Measurements from ENCODE around the gene FOXO1. TPM values are rescaled to one million over a fixed set of nuclear protein-coding genes. Genes with fewer than 3 reads are reported as not detected.

The FOXO1 gene
- total RNA-seq, 2 experiments from 2014 or later = 29.2 to 42.1 TPM

DNA sequence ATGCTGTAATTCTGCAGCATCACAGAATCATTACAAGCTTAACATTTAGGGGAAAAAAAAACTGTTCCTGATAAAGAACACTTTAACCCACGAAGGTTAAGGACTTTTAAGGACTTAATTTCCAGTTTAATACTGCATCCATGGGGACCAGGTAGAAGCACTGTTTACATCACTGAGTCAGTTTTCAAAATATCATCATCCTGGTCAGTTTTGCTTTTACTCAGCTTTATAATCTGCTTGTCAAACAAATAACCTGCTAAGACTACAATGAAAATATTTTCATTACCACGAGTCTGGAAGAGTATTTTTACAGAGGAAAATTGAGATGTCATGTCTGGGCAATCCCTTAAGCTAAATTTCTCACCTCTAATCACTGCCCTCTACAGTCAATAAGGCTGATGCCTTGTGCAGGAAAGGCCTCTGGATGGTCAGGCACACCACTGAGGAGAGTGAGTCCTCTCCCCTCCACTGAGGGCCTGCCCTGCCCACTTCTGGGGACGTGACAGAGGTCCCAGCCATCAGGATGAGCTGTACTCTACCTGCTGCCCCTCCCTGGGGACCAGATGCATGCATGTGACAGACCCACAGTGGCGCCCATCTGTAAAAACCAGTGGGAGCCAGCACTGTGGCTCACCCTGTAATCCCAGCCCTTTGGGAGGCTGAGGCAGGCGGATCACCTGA lies 31.0 kb downstream of the FOXO1 start:
- no peaks in the 10 kb centered on the region for H3K9me3 ChIP-seq (ENCODE audit: low read length)
- ChIA-PET POLR2A (interaction anchor here (0.6 to 1.1 kb wide), 3 partner anchors 9 to 36 kb away, joined by 3 to 5 read pairs (median 3); no protein-coding TSS in a partner anchor), CTCF (ENCODE audit: unreplicated experiment) (interaction anchor here (0.5 to 0.6 kb wide), 2 partner anchors 32 to 563 kb away, joined by 3 to 5 read pairs; no protein-coding TSS in a partner anchor)
- no peak overlapping the region for H3K4me3 ChIP-seq (ENCODE audit: low read depth, low read length, poor library complexity, severe bottlenecking)
- H3K4me2 ChIP-seq (ENCODE audit: low read length) = no peak overlapping the region; the same call in 1 of the 2 replicates
- peaks cover 27% of the 10 kb centered on the region for H4K20me1 ChIP-seq (ENCODE audit: insufficient read depth, low read length)
- no peak overlapping the region for H3K27ac ChIP-seq (ENCODE audit: low read depth, low read length, poor library complexity, severe bottlenecking)
- H2AFZ ChIP-seq (ENCODE audit: low read length) = no peak overlapping the region
- intact Hi-C loops (cut with micrococcal nuclease; ENCODE audit: unreplicated experiment) = no loop called here
- no peak for DNase-seq (ENCODE audit: low spot score)
- peaks cover 62% of the 10 kb centered on the region for H3K4me1 ChIP-seq (ENCODE audit: insufficient read depth, low read length, poor library complexity, severe bottlenecking)
- peaks cover 51% of the 10 kb centered on the region for H3K36me3 ChIP-seq (ENCODE audit: insufficient read depth, low read length)
- TF ChIP-seq, protein P1, sequence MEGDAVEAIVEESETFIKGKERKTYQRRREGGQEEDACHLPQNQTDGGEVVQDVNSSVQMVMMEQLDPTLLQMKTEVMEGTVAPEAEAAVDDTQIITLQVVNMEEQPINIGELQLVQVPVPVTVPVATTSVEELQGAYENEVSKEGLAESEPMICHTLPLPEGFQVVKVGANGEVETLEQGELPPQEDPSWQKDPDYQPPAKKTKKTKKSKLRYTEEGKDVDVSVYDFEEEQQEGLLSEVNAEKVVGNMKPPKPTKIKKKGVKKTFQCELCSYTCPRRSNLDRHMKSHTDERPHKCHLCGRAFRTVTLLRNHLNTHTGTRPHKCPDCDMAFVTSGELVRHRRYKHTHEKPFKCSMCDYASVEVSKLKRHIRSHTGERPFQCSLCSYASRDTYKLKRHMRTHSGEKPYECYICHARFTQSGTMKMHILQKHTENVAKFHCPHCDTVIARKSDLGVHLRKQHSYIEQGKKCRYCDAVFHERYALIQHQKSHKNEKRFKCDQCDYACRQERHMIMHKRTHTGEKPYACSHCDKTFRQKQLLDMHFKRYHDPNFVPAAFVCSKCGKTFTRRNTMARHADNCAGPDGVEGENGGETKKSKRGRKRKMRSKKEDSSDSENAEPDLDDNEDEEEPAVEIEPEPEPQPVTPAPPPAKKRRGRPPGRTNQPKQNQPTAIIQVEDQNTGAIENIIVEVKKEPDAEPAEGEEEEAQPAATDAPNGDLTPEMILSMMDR (conservative IDR thresholded peaks at IDR 0.05; ENCODE audit: low read length) = 0 out of 2 replicates have a peak, but pooled peaks have one; percentile 22
- TF ChIP-seq EZH2phosphoT487 (IDR thresholded peaks at IDR 0.05; ENCODE audit: borderline replicate concordance, low read depth, low read length) = no peak
- no peaks in the 10 kb centered on the region for H3K9me2 ChIP-seq (ENCODE audit: insufficient read depth, low read length)
- BruUV-seq (replicated peaks) = no TSS peak
- H3K79me2 ChIP-seq (ENCODE audit: insufficient read depth, low read depth, low read length) = peaks cover 100% of the 10 kb centered on the region

DNA sequence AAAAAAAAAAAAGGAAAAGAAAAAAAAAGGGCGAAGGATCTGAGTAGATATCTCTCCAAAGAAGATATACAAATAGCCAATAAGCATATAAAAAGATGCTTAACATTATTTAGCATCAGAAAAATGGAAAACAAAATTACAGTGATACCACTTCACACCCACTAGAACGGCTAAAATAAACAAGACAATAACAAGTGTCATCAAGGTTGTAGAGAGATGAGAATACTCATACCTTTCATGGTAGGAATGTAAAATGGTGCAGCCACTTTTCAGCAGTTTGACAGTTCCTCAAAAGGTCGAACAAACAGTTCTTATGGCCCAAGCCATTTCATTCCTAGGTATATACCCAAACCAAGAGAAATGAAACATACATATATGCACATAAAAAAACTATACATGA lies 33.5 kb downstream of the FOXO1 start:
- no peaks in the 10 kb centered on the region for H3K9me2 ChIP-seq (ENCODE audit: insufficient read depth, low read length)
- POLR2A ChIA-PET = interaction anchor here (0.6 to 3.6 kb wide), 4 partner anchors 11 to 244 kb away, joined by 4 to 19 read pairs (median 5); no protein-coding TSS in a partner anchor
- TF ChIP-seq EZH2phosphoT487 (IDR thresholded peaks at IDR 0.05; ENCODE audit: borderline replicate concordance, low read depth, low read length) = no peak
- TF ChIP-seq, protein P1 (conservative IDR thresholded peaks at IDR 0.05; ENCODE audit: low read length) = no peak
- CTCF ChIA-PET (ENCODE audit: unreplicated experiment) = no interaction called here
- H3K4me1 ChIP-seq (ENCODE audit: insufficient read depth, low read length, poor library complexity, severe bottlenecking) = peaks cover 64% of the 10 kb centered on the region
- H3K27ac ChIP-seq (ENCODE audit: low read depth, low read length, poor library complexity, severe bottlenecking) = no peak overlapping the region
- no peaks in the 10 kb centered on the region for H3K9me3 ChIP-seq (ENCODE audit: low read length)
- H3K36me3 ChIP-seq (ENCODE audit: insufficient read depth, low read length) = peaks cover 47% of the 10 kb centered on the region
- no peak overlapping the region for H3K4me2 ChIP-seq (ENCODE audit: low read length)
- H4K20me1 ChIP-seq (ENCODE audit: insufficient read depth, low read length) = peaks cover 32% of the 10 kb centered on the region
- H3K4me3 ChIP-seq (ENCODE audit: low read depth, low read length, poor library complexity, severe bottlenecking) = no peak overlapping the region
- DNase-seq (ENCODE audit: low spot score) = no peak
- intact Hi-C loops (cut with micrococcal nuclease; ENCODE audit: unreplicated experiment) = no loop called here
- H3K79me2 ChIP-seq (ENCODE audit: insufficient read depth, low read depth, low read length) = peaks cover 100% of the 10 kb centered on the region
- BruUV-seq (replicated peaks) = no TSS peak
- no peak overlapping the region for H2AFZ ChIP-seq (ENCODE audit: low read length)

DNA sequence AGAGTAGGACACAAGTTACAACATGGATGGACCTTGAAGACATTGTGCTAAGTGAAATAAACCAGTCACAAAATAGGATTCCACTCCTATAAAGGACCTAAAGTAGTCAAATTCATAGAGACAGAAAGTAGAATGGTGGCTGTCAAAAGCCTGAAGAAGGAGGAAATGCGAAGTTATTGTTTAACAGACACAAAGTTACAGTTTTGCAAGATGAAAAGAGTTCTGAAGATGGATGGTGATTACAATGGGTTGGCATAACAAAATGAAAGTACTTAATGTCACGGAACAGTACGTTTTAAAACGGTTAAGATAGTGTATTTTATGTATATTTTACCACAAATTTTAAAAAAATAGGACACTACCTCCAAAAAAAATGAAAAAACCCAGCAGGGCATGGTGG lies 34.8 kb downstream of the FOXO1 start:
- BruUV-seq (replicated peaks) = no TSS peak
- POLR2A ChIA-PET = interaction anchor here (1.0 to 3.6 kb wide), 2 partner anchors 12 to 37 kb away, joined by 5 to 19 read pairs; no protein-coding TSS in a partner anchor
- Histone ChIP-seq H4K20me1 (ENCODE audit: insufficient read depth, low read length) (peaks cover 30% of the 10 kb centered on the region), H3K27ac (ENCODE audit: low read depth, low read length, poor library complexity, severe bottlenecking) (peak overlapping the region; percentile 77), H3K9me2 (ENCODE audit: insufficient read depth, low read length) (no peaks in the 10 kb centered on the region), H3K4me3 (ENCODE audit: low read depth, low read length, poor library complexity, severe bottlenecking) (no peak overlapping the region), H3K36me3 (ENCODE audit: insufficient read depth, low read length) (peaks cover 48% of the 10 kb centered on the region), H3K4me2 (ENCODE audit: low read length) (peak overlapping the region; percentile 81), H2AFZ (ENCODE audit: low read length) (no peak overlapping the region), H3K79me2 (ENCODE audit: insufficient read depth, low read depth, low read length) (peaks cover 100% of the 10 kb centered on the region), H3K9me3 (ENCODE audit: low read length) (no peaks in the 10 kb centered on the region), H3K4me1 (ENCODE audit: insufficient read depth, low read length, poor library complexity, severe bottlenecking) (peaks cover 66% of the 10 kb centered on the region)
- DNase-seq (ENCODE audit: low spot score) = no peak
- TF ChIP-seq, protein P1 (conservative IDR thresholded peaks at IDR 0.05; ENCODE audit: low read length) = no peak
- TF ChIP-seq EZH2phosphoT487 (IDR thresholded peaks at IDR 0.05; ENCODE audit: borderline replicate concordance, low read depth, low read length) = no peak
- intact Hi-C loops (cut with micrococcal nuclease; ENCODE audit: unreplicated experiment) = loop anchor here (2.0 kb wide), 1 partner anchor 43 kb away; no protein-coding TSS in a partner anchor
- CTCF ChIA-PET (ENCODE audit: unreplicated experiment) = no interaction called here
